ENCODE data around the gene MYCN. TPM values are rescaled to one million over a fixed set of nuclear protein-coding genes. Genes with fewer than 3 reads are reported as not detected.

The MYCN gene
- total and polyA plus RNA-seq, 9 donors = 1.2 to 7.0 (median 2.7) TPM

GRCh38 chr2:15931319-15931890 lies 8.9 kb upstream of the MYCN start:
- H3K36me3 ChIP-seq = no peaks in the 10 kb centered on the region
- H3K9me3 ChIP-seq = no peaks in the 10 kb centered on the region
- no peaks in the 10 kb centered on the region for H3K27me3 ChIP-seq
- no peaks in the 10 kb centered on the region for H3K4me1 ChIP-seq (ENCODE audit: insufficient read depth)
- intact Hi-C loops (cut with DNase I) = no loop called here
- WGBS, 3 donors = 42 to 47% (median 45%) methylated on average over 2 of the region's 2 CpGs
- TF ChIP-seq POLR2A (IDR thresholded peaks at IDR 0.05) (no peak), CTCF (IDR thresholded peaks at IDR 0.05) (no peak), EP300 (IDR thresholded peaks at IDR 0.05) (no peak)
- no peak overlapping the region for H3K4me3 ChIP-seq
- DNase-seq = no peak
- no peak overlapping the region for H3K27ac ChIP-seq

GRCh38 chr2:15931950-15932349 lies 8.4 kb upstream of the MYCN start:
- Histone ChIP-seq H3K27me3 (no peaks in the 10 kb centered on the region), H3K4me3 (no peak overlapping the region), H3K9me3 (no peaks in the 10 kb centered on the region), H3K4me1 (ENCODE audit: insufficient read depth) (no peaks in the 10 kb centered on the region), H3K36me3 (no peaks in the 10 kb centered on the region), H3K27ac (no peak overlapping the region)
- TF ChIP-seq CTCF (IDR thresholded peaks at IDR 0.05) (no peak), POLR2A (IDR thresholded peaks at IDR 0.05) (no peak), EP300 (IDR thresholded peaks at IDR 0.05) (no peak)
- 93 to 96% (median 96%) methylated on average over 5 of the region's 5 CpGs for WGBS, 3 donors
- intact Hi-C loops (cut with DNase I) = no loop called here
- no peak for DNase-seq

- 89 to 94% (median 93%) methylated on average over 21 of the region's 21 CpGs for WGBS, 3 donors
- DNase-seq = no peak
- Histone ChIP-seq H3K27me3 (no peaks in the 10 kb centered on the region), H3K36me3 (no peaks in the 10 kb centered on the region), H3K27ac (no peak overlapping the region), H3K9me3 (no peaks in the 10 kb centered on the region), H3K4me3 (no peak overlapping the region), H3K4me1 (ENCODE audit: insufficient read depth) (no peaks in the 10 kb centered on the region)
- TF ChIP-seq CTCF (IDR thresholded peaks at IDR 0.05) (no peak), EP300 (IDR thresholded peaks at IDR 0.05) (no peak), POLR2A (IDR thresholded peaks at IDR 0.05) (no peak)
- intact Hi-C loops (cut with DNase I) = no loop called here
These were observed 7.8 kb upstream of the MYCN start for GRCh38 chr2:15932394-15933183.

GRCh38 chr2:15933184-15933845 lies 7.0 kb upstream of the MYCN start:
- 93 to 96% (median 94%) methylated on average over 11 of the region's 11 CpGs for WGBS, 3 donors
- DNase-seq = no peak
- no peak for TF ChIP-seq CTCF (IDR thresholded peaks at IDR 0.05)
- no peak for TF ChIP-seq POLR2A (IDR thresholded peaks at IDR 0.05)
- TF ChIP-seq EP300 (IDR thresholded peaks at IDR 0.05) = no peak
- Histone ChIP-seq H3K4me1 (ENCODE audit: insufficient read depth) (no peaks in the 10 kb centered on the region), H3K36me3 (no peaks in the 10 kb centered on the region), H3K4me3 (no peak overlapping the region), H3K27ac (no peak overlapping the region), H3K27me3 (no peaks in the 10 kb centered on the region), H3K9me3 (no peaks in the 10 kb centered on the region)
- intact Hi-C loops (cut with DNase I) = no loop called here

Measured in ovary (tissue), 9 donors.